K562 (cell line): ENCODE results near the gene ANO9.

Experiments
- NFYB ChIP-seq: IDR thresholded peaks from 2 replicates; pipeline ENCODE4 v1.6.1; 2011; ENCODE audit warnings: mild to moderate bottlenecking, moderate library complexity; ENCODE audit not compliant: insufficient read length; ENCODE audit errors: extremely low read depth
- POLR2G ChIP-seq: fragments of 200-400 bp; formaldehyde crosslinking; IDR thresholded peaks from 2 replicates; pipeline ENCODE4 v1.6.1; 2017; ENCODE audit warnings: low read depth, mild to moderate bottlenecking, antibody characterized with exemption, low read length, moderate library complexity
- ZNF280B ChIP-seq: fragments of 250-450 bp; sonication (Bioruptor Pico); IDR thresholded peaks from 2 replicates; pipeline ENCODE4 v1.5.1; 2021; ENCODE audit warnings: mild to moderate bottlenecking

- TF ChIP-seq ZNF280B (no peak), NFYB (no peak), POLR2G (no peak; the same call in 1 of the 2 replicates)
These were observed 15.4 kb upstream of the ANO9 start for GRCh38 chr11:457111-457760.
